GM12878 (cell line): ENCODE measurements around the gene CFAP92. TPM values are rescaled to one million over a fixed set of nuclear protein-coding genes. Genes with fewer than 3 reads are reported as not detected.

ENCODE experiments used
- CHD4 ChIP-seq: fragments of 200-600 bp; sonication (generic); IDR thresholded peaks from 2 replicates; pipeline ENCODE4 v1.6.1; 2016; ENCODE audit warnings: mild to moderate bottlenecking
- DPF2 ChIP-seq: fragments of 450-650 bp; IDR thresholded peaks from 2 replicates; pipeline ENCODE4 v1.6.1; 2017; ENCODE audit warnings: mild to moderate bottlenecking
- E2F8 ChIP-seq: fragments of 450-650 bp; IDR thresholded peaks from 2 replicates; pipeline ENCODE4 v1.6.1; 2018; ENCODE audit warnings: mild to moderate bottlenecking, low read depth, moderate library complexity; ENCODE audit not compliant: partially characterized antibody
- EGR1 ChIP-seq, 2 experiments: IDR thresholded peaks; 1 replicate in 1 of 2; 2 replicates in 1 of 2; pipeline ENCODE4 v1.6.1; 2011 to 2012; ENCODE audit warnings: low read depth in 2 of 2, low read length in 2 of 2, borderline replicate concordance in 1 of 2, mild to moderate bottlenecking in 1 of 2, moderate library complexity in 1 of 2
- MLLT1 ChIP-seq: fragments of 450-650 bp; IDR thresholded peaks from 2 replicates; pipeline ENCODE4 v1.6.1; 2016; ENCODE audit warnings: mild to moderate bottlenecking
- MTA2 ChIP-seq: fragments of 450-650 bp; IDR thresholded peaks from 2 replicates; pipeline ENCODE4 v1.6.1; 2016; ENCODE audit warnings: low read depth, mild to moderate bottlenecking, moderate library complexity
- NFYA ChIP-seq: IDR thresholded peaks from 2 replicates; pipeline ENCODE4 v1.6.1; 2011; ENCODE audit warnings: low read depth, mild to moderate bottlenecking, low read length, improper control_type of control experiment, borderline replicate concordance
- PKNOX1 ChIP-seq: fragments of 450-650 bp; IDR thresholded peaks from 2 replicates; pipeline ENCODE4 v1.6.1; 2016; ENCODE audit warnings: mild to moderate bottlenecking
- RELA ChIP-seq: fragments of 450-650 bp; IDR thresholded peaks from 2 replicates; pipeline ENCODE4 v1.8.0; 2014; ENCODE audit warnings: borderline replicate concordance; ENCODE audit not compliant: partially characterized antibody
- ZNF207 ChIP-seq: fragments of 450-650 bp; IDR thresholded peaks from 2 replicates; pipeline ENCODE4 v1.6.1; 2014; ENCODE audit warnings: antibody characterized with exemption, mild to moderate bottlenecking, borderline replicate concordance
- polyA plus RNA-seq, 11 experiments: library from polyadenylated mRNA; depleted of rRNA in 4 of 11; unstranded in 6 of 11; stranded (reverse) in 5 of 11; fragments of >200 nt; fragmentation: Nextera tagmentation in 4 of 11; fragmentation: Illumina TruSeq in 1 of 11; extraction: Ambion mirVana in 4 of 11; extraction: Trizol in 1 of 11; gene quantifications; 1 replicate in 1 of 11; 2 replicates in 10 of 11; pipeline versions ENCODE4 v1.2.1 to v1.2.3, GENCODE V29; 2011 to 2016; ENCODE audit warnings: inconsistent platforms in 2 of 11, missing spikeins in 2 of 11, low read depth in 1 of 11
- total RNA-seq, 4 experiments: library from RNA; depleted of rRNA in 3 of 4; stranded (reverse); fragments of >200 nt in 3 of 4; fragmentation: Illumina TruSeq in 1 of 4; extraction: Trizol in 1 of 4; gene quantifications; 2 replicates each; pipeline versions ENCODE4 v1.2.1 to v1.2.3, GENCODE V29; 2013 to 2021

The CFAP92 gene
- total and polyA plus RNA-seq, 10 of the 15 experiments (the other 5 are each of a cell fraction or from before 2014, with no cell fraction given): 0.05 to 0.52 (median 0.14) TPM; not detected in 7

GRCh38 chr3:128988286-128988685 lies 5.6 kb downstream of the CFAP92 start (continued):
- TF ChIP-seq PKNOX1: no peak
- TF ChIP-seq ZNF207: no peak
- TF ChIP-seq CHD4: no peak
- no peak for TF ChIP-seq MTA2
- no peak for TF ChIP-seq DPF2
- TF ChIP-seq EGR1 (IDR thresholded peaks at IDR 0.05; ENCODE audit: borderline replicate concordance in 1 of 2, low read depth in 2 of 2, low read length in 2 of 2): no peak
- TF ChIP-seq E2F8: no peak
- no peak for TF ChIP-seq NFYA
- no peak for TF ChIP-seq MLLT1
- TF ChIP-seq RELA: no peak
